ENCODE results near the gene TMEM94. TPM values are rescaled to one million over a fixed set of nuclear protein-coding genes. Genes with fewer than 3 reads are reported as not detected.

The TMEM94 gene
- total RNA-seq, 4 donors from 2014 or later = 128 to 708 (median 280) TPM

- TF ChIP-seq POLR2AphosphoS5 (IDR thresholded peaks at IDR 0.05) (no peak), POLR2A (IDR thresholded peaks at IDR 0.05) (no peak), EP300 (IDR thresholded peaks at IDR 0.05; ENCODE audit: low read depth) (no peak)
- TF ChIP-seq, protein P1, sequence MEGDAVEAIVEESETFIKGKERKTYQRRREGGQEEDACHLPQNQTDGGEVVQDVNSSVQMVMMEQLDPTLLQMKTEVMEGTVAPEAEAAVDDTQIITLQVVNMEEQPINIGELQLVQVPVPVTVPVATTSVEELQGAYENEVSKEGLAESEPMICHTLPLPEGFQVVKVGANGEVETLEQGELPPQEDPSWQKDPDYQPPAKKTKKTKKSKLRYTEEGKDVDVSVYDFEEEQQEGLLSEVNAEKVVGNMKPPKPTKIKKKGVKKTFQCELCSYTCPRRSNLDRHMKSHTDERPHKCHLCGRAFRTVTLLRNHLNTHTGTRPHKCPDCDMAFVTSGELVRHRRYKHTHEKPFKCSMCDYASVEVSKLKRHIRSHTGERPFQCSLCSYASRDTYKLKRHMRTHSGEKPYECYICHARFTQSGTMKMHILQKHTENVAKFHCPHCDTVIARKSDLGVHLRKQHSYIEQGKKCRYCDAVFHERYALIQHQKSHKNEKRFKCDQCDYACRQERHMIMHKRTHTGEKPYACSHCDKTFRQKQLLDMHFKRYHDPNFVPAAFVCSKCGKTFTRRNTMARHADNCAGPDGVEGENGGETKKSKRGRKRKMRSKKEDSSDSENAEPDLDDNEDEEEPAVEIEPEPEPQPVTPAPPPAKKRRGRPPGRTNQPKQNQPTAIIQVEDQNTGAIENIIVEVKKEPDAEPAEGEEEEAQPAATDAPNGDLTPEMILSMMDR (IDR thresholded peaks at IDR 0.05) = no peak
- intact Hi-C loops (cut with DNase I; ENCODE audit: low total_unique reads) (no loop called here), in situ Hi-C loops (cut with MboI; ENCODE audit: low pct_ligation_motif_present in 1 of 4, low pct_unique_long_range_greater_than_20kb in 1 of 4, low sequenced_read_pairs in 3 of 4) (no loop called here)
- DNase-seq = no peak
- no peaks in the 10 kb centered on the region for H3K9me3 ChIP-seq
- peaks cover 0 to 19% (median 14%) of the 10 kb centered on the region in 4 donors for H3K4me1 ChIP-seq
- no peaks in the 10 kb centered on the region for H3K27me3 ChIP-seq
- peak overlapping the region; percentile 32 to 50 (median 43) for H3K27ac ChIP-seq
- no peak overlapping the region for H3K4me3 ChIP-seq
- WGBS, 2 donors (ENCODE audit: low coverage in 1 of 2) = 72% methylated on average over 8 of the region's 8 CpGs; no CpG with 5 or more reads in 1 of the 2 donors
- H3K36me3 ChIP-seq = peaks cover 0 to 4% (median 0%) of the 10 kb centered on the region in 4 donors
These were observed 11.9 kb downstream of the TMEM94 start for GRCh38 chr17:75468291-75468754.

DNA sequence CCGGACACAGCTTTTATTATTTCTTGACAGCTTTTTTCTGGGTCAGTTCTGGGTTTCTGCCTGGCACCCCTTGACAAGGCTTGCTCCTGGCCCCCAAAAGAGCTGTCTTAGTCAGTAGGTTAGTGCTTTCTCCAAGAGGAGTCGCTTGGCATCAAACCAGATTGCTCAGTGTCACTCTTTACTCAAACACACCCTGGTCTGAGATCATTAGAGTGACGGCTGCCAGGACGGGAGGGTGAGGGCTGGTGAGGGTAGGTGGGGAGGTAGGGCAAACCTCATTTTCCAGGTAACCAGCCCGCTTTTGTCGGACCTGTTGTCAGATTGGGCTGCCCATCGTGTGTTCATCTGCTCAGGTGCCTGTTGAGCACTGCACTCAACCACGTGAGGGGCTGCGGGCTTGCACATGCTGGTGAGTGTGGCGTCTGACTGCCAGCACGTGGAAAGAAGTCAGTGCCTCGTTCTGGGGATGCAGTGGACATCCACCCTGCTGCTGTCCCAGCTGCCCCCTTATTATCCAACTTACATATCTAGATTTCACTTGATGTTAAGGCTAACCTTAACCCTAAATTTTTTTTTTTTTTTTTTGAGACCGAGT lies 12.4 kb downstream of the TMEM94 start:
- TF ChIP-seq, protein P1 (IDR thresholded peaks at IDR 0.05) = no peak
- TF ChIP-seq POLR2AphosphoS5 (IDR thresholded peaks at IDR 0.05) = peak in 1 of 3 donors; percentile 16
- intact Hi-C loops (cut with DNase I; ENCODE audit: low total_unique reads) (no loop called here), in situ Hi-C loops (cut with MboI; ENCODE audit: low pct_ligation_motif_present in 1 of 4, low pct_unique_long_range_greater_than_20kb in 1 of 4, low sequenced_read_pairs in 3 of 4) (no loop called here)
- WGBS, 2 donors (ENCODE audit: low coverage in 1 of 2) = 64% methylated on average over 13 of the region's 13 CpGs; no CpG with 5 or more reads in 1 of the 2 donors
- no peak overlapping the region for H3K4me3 ChIP-seq
- H3K36me3 ChIP-seq = peaks cover 0 to 5% (median 0%) of the 10 kb centered on the region in 4 donors
- peaks cover 0 to 19% (median 14%) of the 10 kb centered on the region in 4 donors for H3K4me1 ChIP-seq
- peak overlapping the region; percentile 32 to 50 (median 43) for H3K27ac ChIP-seq
- peak; percentile 67 for DNase-seq
- no peaks in the 10 kb centered on the region for H3K9me3 ChIP-seq
- H3K27me3 ChIP-seq = no peaks in the 10 kb centered on the region

GRCh38 chr17:75471207-75471606 lies 14.8 kb downstream of the TMEM94 start:
- no peaks in the 10 kb centered on the region for H3K9me3 ChIP-seq
- H3K27me3 ChIP-seq = no peaks in the 10 kb centered on the region
- DNase-seq = no peak
- intact Hi-C loops (cut with DNase I; ENCODE audit: low total_unique reads) = no loop called here
- in situ Hi-C loops (cut with MboI; ENCODE audit: low pct_ligation_motif_present in 1 of 4, low pct_unique_long_range_greater_than_20kb in 1 of 4, low sequenced_read_pairs in 3 of 4) = no loop called here
- no peak overlapping the region for H3K27ac ChIP-seq
- no peak overlapping the region for H3K4me3 ChIP-seq
- 80 to 96% methylated on average over 2 to 6 of the region's 6 CpGs for WGBS, 2 donors (ENCODE audit: low coverage in 1 of 2)
- no peak for TF ChIP-seq POLR2A (IDR thresholded peaks at IDR 0.05)
- no peak for TF ChIP-seq EP300 (IDR thresholded peaks at IDR 0.05; ENCODE audit: low read depth)
- TF ChIP-seq, protein P1 (IDR thresholded peaks at IDR 0.05) = no peak
- no peak for TF ChIP-seq POLR2AphosphoS5 (IDR thresholded peaks at IDR 0.05)
- H3K36me3 ChIP-seq = peaks cover 0 to 5% (median 0%) of the 10 kb centered on the region in 4 donors
- peaks cover 9 to 31% (median 22%) of the 10 kb centered on the region in 4 donors for H3K4me1 ChIP-seq

- in situ Hi-C loops (cut with MboI; ENCODE audit: low pct_ligation_motif_present in 1 of 4, low pct_unique_long_range_greater_than_20kb in 1 of 4, low sequenced_read_pairs in 3 of 4) (no loop called here), intact Hi-C loops (cut with DNase I; ENCODE audit: low total_unique reads) (no loop called here)
- no peak for DNase-seq
- H3K27ac ChIP-seq = peak overlapping the region in 1 of 4 donors; percentile 3
- H3K4me3 ChIP-seq = no peak overlapping the region
- H3K4me1 ChIP-seq = peaks cover 18 to 40% (median 30%) of the 10 kb centered on the region in 4 donors
- peaks cover 0 to 5% (median 0%) of the 10 kb centered on the region in 4 donors for H3K36me3 ChIP-seq
- no peaks in the 10 kb centered on the region for H3K9me3 ChIP-seq
- WGBS, 2 donors (ENCODE audit: low coverage in 1 of 2) = 51% methylated on average over 4 of the region's 4 CpGs; no CpG with 5 or more reads in 1 of the 2 donors
- H3K27me3 ChIP-seq = no peaks in the 10 kb centered on the region
- TF ChIP-seq POLR2AphosphoS5 (IDR thresholded peaks at IDR 0.05) (no peak), POLR2A (IDR thresholded peaks at IDR 0.05) (no peak), EP300 (IDR thresholded peaks at IDR 0.05; ENCODE audit: low read depth) (no peak)
- TF ChIP-seq, protein P1 (IDR thresholded peaks at IDR 0.05) = no peak
These were observed 15.7 kb downstream of the TMEM94 start for GRCh38 chr17:75472119-75472518.
